NCI-H1092 treated with DMSO at 0.1 percent for 48 hours (cell line): Measurements from ENCODE around the gene TEAD1.

Experiments
- DNase-seq: peaks from one replicate; lab custom pipeline; 2025; lab: John Stamatoyannopoulos, UW

Gene TEAD1

GRCh38 chr11:12686246-12687060 is 12.2 kb downstream of the TEAD1 start:
- DNase-seq = no peak

- DNase-seq = no peak
Measured at GRCh38 chr11:12687216-12687623, 13.0 kb downstream of the TEAD1 start.

- no peak for DNase-seq
Measured at GRCh38 chr11:12687740-12688139, 13.5 kb downstream of the TEAD1 start.

DNA sequence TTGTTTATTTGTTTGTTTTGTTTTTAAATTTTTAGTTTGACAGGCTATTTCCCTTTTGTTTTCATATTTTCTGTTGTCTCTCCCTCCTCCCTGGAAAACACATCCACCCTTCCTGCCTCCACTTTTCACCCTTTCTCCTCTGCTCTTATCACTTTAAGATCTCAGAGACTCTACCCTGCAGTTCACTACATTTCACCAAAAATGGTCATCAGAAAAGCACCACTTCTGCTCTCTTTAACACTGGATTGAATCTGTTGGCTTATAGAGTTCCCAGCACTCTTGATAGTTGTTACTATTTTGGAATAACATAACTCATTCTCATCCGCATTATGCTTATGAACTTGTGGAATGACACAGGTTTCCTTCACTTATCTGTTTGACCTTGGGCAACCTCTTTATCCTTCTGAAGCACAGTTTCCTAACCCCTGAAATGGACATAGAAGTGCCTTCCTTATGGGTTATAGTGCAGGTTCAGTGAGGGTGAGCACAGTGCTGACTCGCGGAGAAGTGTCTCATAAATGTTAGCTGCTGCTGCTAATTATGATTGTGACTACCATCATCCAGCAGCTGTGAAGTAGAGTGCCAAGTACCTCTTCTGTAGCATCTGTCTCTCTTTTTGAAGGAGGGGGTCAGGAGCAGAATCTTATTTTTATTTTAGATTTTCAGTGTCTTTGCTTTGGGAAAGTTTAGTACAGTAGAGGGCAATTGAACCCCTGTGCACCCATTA is 15.0 kb downstream of the TEAD1 start:
- peak; percentile 35 for DNase-seq

DNA sequence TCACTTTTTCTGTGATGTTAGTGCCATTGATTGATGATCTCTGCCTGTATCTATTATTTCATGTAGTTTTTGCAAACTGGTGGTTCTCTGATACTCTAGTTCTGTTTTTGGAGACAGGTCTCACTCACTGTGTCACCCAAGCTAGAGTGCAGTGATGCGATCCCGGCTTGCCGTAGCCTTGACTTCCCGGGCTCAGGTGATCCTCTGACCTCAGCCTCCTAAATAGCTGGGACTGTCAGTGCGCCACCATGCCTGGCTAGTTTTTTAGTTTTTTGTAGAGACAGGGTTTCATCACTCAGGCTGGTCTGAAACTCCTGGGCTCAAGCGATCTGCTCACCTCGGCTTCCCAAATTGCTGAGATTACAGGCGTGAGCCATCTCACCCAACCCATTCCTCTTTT is 16.4 kb downstream of the TEAD1 start:
- no peak for DNase-seq

GRCh38 chr11:12691473-12691872 is 17.3 kb downstream of the TEAD1 start:
- no peak for DNase-seq

DNA sequence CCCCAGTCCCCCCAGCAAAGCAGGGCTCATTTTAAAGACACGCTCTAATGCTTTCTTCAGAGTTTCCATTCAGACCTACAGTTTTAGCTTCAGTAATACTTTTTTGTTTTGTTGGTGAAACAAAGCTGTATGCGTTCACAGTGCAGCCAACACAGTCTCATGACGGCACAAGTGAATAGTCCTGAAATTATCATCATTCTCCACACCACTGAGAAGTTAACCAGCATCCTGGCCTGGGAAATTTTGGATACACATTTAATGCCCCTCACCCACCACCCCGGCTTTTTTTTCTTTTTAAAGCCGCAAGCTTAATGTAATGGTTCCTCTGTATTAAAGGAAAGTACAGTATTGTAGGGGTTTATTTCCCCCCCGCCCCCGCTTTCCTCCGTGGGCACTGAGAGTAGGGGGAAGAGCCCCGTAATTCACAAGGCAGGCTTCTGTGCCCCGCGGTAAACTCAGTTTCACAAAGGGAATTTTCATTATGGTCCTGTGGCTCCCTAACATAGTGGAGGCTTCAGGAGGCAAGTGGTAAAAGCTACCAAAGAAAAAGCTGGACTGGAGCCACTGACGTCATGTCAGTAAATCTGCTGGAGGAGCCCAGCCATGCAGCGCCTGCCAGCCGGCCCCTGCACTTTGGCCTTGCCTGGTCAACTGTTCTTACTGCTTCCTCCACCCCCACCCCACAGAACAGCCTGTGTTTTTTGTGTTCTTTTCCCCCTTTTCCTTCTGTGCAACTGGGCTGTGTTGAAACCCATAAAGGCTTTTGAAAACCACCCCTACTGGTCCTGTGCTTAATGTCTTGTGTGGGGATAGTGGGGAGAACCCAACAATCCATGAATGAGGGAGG is 18.2 kb downstream of the TEAD1 start:
- DNase-seq = peak; percentile 76

GRCh38 chr11:12693094-12693478 is 18.9 kb downstream of the TEAD1 start:
- DNase-seq = no peak

DNA sequence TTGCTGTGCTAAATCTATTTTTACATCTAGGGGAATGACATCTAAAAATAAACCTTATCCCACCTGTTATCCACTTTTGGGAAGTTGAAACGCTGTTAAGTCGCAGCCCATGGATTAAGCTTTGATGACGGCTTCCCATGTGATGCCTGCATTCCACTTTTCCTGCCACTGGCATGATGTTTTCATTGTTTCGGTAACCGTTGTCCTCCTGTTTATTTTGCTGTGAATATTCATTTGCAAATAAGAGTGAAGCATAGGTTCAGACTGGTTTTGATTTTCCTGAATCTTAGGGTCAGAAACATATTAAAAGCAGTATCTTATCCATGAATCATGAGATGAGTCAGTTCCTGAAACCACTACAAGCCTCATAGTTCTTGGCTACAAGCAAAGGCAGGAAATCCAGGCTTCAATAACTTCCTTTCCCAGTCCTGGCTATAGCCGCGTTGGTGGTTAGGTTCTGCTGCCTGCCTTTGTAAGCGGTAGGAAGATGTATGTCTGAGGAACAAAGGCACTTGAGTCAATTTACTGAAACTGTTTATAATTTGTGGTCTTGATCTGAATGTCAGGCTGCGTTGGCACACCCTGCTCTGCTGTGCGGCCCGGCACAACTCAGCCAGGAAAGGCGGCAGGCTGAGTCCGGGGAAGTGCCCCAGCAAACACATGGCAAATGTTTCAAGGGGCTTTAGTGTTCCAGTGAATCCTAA is 19.4 kb downstream of the TEAD1 start:
- peak; percentile 76 for DNase-seq

DNA sequence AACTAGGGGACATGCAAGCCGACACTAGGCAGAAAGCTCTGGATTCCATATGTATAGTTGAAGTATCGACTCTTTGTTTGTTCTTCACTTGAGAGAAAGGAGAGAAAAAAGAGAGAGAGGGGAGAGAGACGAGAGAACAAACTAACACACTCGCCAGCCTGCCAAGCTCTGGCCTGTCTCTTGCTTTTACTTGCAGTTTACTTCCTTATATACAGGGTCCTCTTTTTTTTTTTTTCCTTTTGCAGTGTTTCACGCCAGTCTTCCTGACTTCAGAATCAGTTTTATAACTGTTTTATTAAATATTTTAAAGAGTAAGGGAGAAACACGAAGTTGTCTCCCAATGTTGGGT is 19.9 kb downstream of the TEAD1 start:
- DNase-seq = peak; percentile 72

DNA sequence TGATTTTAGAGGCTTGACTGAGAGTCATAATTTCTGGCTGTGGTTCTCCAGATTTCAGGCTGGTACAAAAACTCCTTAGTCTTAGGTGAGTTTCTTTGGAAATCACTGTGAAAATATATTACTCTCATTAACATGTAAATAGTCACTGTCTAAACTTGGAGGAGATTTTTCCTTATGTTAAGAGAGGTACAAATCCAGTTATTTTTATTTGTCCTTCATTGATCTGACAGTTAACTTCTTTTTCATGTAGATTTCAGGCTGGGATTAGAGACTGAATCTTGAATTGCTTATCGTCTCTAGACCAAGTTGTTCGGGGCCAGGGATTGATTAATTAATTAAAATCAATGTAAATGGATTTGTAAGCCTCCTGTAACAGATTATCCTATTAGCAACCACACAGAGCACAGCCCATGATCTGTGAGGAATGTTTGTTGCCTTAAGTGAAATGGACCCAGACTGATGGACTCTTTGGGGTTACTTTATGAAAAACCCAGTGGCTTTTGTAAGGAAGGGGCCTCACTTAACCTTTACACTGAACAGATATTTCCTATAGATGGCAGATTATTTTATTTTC is 21.1 kb downstream of the TEAD1 start:
- DNase-seq = no peak

DNA sequence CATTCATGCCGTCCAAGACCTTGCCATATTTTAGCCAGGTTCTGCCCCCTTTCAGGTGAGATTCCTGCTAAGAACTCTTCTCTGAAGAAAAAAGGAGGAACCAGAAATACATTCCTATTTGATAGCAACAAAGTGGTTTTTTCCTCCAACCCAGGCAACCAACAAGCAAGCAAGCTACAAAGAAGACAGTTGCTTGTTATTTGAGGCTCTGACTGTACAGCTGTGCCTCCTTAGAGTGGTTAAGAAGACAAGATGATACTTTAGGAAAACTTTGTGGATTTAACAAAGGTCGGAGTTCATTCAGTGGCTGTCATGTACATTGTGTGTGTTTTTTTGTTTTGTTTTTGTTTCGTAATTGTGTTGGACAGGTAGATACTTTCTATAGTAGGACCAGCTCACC is 21.7 kb downstream of the TEAD1 start:
- DNase-seq = no peak

- no peak for DNase-seq
Measured at GRCh38 chr11:12696911-12697581, 22.8 kb downstream of the TEAD1 start.

DNA sequence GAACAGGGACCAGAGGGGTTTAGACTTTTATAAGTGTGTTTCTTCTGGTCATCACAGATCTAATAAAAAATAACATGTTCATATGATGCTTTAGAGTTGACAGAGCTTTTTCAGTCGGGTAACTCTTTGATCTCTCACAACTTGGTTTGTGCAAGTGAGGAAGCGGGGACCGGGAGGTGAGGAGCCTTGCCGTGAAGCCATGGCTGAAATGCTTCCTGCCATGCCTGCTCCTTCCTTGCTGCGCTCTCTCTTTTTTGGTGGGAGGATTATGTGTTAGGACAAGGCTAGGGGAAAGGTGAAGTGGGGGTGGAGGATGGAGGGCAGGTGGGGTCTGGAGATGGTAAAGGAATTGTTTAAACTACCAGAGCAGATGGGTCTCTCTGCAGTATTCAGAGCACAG is 23.8 kb downstream of the TEAD1 start:
- DNase-seq = no peak

- no peak for DNase-seq
Measured at GRCh38 chr11:12701811-12702592, 27.8 kb downstream of the TEAD1 start.

DNA sequence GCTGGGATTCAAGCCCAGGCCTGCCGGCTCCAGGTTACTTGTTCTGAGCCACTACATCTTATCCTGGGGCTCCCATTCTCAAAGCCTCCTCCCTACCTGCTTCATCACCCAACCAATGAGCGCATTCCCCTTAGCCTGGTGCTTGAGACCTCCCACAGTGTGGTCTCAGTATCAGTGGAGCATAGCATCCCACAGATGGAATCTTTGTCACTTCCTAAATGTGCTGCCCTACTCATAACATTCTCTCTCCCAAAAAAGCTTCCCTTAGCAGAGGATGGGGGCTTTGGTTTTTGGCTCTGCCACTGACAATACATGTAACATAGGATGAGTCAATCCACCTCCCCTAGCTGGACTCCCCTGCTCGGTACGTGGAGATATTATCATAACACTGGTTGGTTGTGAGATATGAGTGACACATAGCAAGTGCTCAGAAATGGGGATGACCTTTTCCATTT is 28.8 kb downstream of the TEAD1 start:
- DNase-seq = no peak

GRCh38 chr11:12704049-12704448 is 29.8 kb downstream of the TEAD1 start:
- DNase-seq = no peak

DNA sequence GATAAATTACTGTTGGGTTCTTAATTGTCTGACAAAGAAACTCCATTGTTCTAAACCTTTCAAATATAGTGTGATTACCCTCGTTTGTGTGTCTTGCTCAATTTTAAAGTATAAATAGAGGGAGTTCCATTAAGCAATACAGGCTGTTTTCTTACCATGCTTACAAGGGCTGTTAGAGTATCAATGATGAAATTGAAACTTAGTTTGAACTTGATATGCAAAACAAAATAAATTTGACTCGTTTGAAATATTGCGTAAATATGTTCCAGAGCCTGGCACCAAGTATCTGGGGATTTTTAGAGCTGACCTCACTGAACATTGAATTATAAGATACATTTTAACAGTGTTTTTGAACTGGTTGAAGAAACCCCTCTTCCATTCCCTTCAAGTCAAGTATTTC is 31.7 kb downstream of the TEAD1 start:
- no peak for DNase-seq

DNA sequence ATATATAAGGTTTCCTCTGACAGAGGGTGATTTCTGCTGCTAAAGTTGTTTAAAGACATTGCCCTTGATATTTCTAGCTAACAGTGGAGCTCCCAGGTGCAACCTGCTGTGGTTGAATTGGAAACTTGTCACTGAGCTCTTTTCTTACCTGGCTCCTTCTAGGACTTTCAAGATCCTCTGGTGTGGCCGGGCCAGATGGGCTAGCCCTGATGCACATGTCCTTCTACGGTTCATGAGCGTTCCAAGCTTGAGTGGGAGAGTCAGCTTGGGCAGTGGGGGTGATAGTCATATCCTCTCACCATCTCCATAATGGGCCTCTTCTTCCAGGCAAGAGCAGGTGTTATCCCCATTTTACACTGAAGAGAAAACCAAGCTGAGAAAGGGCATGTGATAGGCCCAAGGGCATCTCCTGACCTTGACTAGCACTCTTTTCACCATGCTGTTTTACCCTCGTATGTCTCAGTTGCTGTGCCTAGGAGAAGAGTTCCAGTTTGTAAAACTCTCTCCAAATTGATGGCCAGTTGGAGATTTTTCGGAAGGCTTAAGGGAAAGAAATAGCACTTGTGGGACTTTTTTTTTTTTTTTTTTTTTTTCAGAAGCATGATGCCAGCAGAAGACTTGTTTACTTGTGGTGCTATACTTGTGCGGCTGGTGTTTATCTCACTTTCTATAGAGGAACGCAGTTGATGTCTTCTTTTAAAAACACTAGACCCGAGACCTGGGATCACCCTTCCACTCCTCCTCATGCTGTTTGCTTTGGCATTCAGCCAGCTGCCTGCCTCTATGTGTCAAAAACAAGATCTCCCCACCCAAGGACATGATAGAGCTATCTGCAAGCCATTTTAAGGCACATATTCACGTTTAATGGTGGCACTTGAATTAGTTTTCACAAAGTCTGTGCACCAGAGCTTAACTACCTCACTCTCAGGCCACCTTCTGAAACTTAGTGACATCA is 32.6 kb downstream of the TEAD1 start:
- peak; percentile 86 for DNase-seq
